Body of pancreas (tissue), 4 donors: ENCODE measurements around the gene LGR6.

Source experiments
- POLR2A ChIP-seq, 3 donors: fragments of 450-650 bp; IDR thresholded peaks; one replicate each; pipeline ENCODE4 v1.6.1; 2016; ENCODE audit warnings: antibody characterized with exemption in 3 of 3, mild to moderate bottlenecking in 2 of 3
- TF ChIP-seq, protein P1 (sequence below), 7 experiments: fragments of 450-650 bp in 4 of 7; fragments of 200-600 bp in 3 of 7; sonication (generic) in 3 of 7; IDR thresholded peaks; one replicate each; pipeline ENCODE4 v1.5.1; 2016 to 2019; ENCODE audit warnings: antibody characterized with exemption in 7 of 7

DNA sequence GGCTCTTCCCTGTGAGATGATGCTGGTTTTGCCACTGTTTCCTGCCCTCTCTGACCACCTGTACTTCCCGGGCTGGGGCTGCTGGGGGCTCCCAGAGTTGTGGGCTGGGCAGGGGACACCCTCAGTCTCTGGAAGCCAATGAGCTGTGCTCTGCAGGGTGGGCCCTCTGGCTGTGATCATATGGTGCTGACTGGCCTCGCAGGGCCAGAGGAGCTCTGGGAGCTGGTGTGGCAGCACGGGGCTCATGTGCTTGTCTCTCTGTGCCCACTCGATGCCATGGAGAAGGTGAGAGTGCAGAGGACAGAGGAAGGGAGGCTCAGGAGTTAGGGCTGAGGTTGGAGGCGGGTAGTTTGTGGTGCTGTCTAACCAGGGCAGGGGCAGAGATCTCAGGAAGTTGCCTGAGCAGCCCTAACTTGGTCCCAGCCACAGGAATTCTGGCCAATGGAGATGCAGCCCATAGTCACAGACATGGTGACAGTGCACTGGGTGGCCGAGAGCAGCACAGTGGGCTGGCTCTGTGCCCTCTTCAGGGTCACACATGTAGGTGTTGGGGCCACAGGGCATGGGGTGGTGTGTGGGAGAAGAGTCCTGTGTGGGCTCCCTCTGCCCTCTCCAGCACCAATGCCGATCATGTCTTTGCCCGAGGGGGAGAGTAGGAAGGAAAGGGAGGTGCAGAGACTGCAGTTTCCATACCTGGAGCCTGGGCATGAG, 5.7 kb upstream of the LGR6 start:
- no peak for TF ChIP-seq POLR2A (IDR thresholded peaks at IDR 0.05)
- TF ChIP-seq, protein P1, sequence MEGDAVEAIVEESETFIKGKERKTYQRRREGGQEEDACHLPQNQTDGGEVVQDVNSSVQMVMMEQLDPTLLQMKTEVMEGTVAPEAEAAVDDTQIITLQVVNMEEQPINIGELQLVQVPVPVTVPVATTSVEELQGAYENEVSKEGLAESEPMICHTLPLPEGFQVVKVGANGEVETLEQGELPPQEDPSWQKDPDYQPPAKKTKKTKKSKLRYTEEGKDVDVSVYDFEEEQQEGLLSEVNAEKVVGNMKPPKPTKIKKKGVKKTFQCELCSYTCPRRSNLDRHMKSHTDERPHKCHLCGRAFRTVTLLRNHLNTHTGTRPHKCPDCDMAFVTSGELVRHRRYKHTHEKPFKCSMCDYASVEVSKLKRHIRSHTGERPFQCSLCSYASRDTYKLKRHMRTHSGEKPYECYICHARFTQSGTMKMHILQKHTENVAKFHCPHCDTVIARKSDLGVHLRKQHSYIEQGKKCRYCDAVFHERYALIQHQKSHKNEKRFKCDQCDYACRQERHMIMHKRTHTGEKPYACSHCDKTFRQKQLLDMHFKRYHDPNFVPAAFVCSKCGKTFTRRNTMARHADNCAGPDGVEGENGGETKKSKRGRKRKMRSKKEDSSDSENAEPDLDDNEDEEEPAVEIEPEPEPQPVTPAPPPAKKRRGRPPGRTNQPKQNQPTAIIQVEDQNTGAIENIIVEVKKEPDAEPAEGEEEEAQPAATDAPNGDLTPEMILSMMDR (IDR thresholded peaks at IDR 0.05) = no peak
